Kidney epithelial cell (primary cell): Measurements from ENCODE around the gene EPAS1. TPM values are rescaled to one million over a fixed set of nuclear protein-coding genes. Genes with fewer than 3 reads are reported as not detected.

Source experiments
- DNase-seq: peaks from one replicate; pipeline ENCODE4 v3.0.0-alpha.2; 2010; ENCODE audit warnings: low read depth
- H3K27me3 ChIP-seq: 2 replicates; pipeline ENCODE4 v1.6.0; 2011; ENCODE audit warnings: low read length; ENCODE audit not compliant: control insufficient read depth, insufficient read depth
- H3K36me3 ChIP-seq: 2 replicates; pipeline ENCODE4 v1.5.1; 2011; ENCODE audit warnings: low read length; ENCODE audit not compliant: control insufficient read depth, insufficient read depth
- H3K4me3 ChIP-seq: 2 replicates; pipeline ENCODE4 v1.5.1; 2011; ENCODE audit warnings: low read depth, mild to moderate bottlenecking, control low read depth, low read length
- total RNA-seq: library from RNA; depleted of rRNA; stranded (reverse); fragments of >200 nt; gene quantifications from 2 replicates; pipeline ENCODE4 v1.2.3, GENCODE V29; 2015
- TF ChIP-seq, protein P1 (sequence below): IDR thresholded peaks from 2 replicates; pipeline ENCODE4 v1.5.1; 2011; ENCODE audit warnings: mild to moderate bottlenecking, moderate library complexity, low read length, control low read depth, inconsistent platforms; ENCODE audit not compliant: insufficient read depth, poor library complexity, severe bottlenecking

EPAS1 gene
- total RNA-seq, 1 donor from 2014 or later: 94.3 TPM

DNA sequence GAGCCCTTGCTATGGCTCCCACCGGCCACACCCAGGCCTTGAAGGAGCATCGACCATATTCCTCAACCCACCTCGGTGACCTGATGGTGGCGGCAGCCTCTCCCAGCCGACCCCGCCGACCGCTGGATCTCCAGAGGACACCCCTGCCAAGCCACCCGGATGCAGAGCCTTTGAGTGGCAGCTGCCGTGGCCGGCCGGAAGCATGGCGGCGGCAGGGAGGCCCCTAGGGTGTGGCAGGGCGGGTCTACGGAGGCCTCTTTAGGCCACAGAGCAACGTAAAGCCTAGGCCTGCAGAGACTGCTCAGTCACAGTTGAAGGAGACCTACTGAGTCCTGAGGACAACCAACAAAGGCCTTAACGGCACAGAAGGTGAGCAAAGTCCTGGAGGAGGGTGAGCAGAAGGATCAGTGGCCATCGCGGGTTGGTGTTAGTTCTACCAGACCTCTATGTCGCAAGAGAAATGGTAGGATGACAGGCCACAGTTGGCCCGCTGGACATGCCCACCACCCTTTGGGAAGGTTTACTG is 131.8 kb downstream of the EPAS1 start:
- no peaks in the 10 kb centered on the region for H3K27me3 ChIP-seq
- H3K36me3 ChIP-seq: no peaks in the 10 kb centered on the region
- H3K4me3 ChIP-seq: no peak overlapping the region
- TF ChIP-seq, protein P1, sequence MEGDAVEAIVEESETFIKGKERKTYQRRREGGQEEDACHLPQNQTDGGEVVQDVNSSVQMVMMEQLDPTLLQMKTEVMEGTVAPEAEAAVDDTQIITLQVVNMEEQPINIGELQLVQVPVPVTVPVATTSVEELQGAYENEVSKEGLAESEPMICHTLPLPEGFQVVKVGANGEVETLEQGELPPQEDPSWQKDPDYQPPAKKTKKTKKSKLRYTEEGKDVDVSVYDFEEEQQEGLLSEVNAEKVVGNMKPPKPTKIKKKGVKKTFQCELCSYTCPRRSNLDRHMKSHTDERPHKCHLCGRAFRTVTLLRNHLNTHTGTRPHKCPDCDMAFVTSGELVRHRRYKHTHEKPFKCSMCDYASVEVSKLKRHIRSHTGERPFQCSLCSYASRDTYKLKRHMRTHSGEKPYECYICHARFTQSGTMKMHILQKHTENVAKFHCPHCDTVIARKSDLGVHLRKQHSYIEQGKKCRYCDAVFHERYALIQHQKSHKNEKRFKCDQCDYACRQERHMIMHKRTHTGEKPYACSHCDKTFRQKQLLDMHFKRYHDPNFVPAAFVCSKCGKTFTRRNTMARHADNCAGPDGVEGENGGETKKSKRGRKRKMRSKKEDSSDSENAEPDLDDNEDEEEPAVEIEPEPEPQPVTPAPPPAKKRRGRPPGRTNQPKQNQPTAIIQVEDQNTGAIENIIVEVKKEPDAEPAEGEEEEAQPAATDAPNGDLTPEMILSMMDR: no peak
- DNase-seq: no peak

DNA sequence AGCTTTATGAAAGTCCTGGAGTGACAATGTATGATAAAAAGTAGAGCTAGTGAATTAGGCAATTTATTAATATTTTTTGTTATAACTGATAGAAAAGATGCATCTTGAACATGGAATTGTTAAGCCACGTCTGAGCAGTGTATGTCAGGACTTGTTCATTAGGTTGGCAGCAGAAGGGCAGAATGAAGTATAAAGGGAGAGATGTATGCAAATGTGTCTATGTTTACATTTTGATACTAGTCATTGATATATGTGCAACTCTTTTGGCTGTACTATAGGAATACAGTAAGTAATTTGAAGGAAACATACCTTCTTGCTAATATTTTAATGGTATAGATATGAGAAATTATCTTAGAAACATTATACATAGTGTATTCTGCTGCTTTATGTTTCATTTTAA is 133.2 kb downstream of the EPAS1 start:
- no peak for DNase-seq
- Histone ChIP-seq H3K27me3 (no peaks in the 10 kb centered on the region), H3K36me3 (no peaks in the 10 kb centered on the region), H3K4me3 (no peak overlapping the region)
- TF ChIP-seq, protein P1: no peak

DNA sequence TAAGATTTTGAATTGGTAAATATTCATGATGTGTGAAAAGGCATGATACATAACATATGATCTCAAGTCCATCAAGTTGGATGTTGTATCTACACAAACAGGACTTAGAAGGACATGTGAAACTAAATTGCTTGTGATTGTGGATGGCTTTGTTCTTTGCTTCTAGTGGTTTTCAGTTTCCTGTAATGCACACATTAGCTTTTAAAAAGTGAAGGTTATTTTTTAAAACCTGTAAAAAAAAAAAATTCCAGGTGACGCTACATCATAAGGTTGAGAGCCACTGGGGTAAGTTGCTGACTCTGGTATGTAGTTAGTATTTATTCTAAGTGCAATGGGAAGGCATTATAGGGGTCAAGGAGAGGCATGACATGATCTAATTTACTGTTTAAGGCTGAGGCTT is 133.8 kb downstream of the EPAS1 start:
- no peaks in the 10 kb centered on the region for H3K36me3 ChIP-seq
- no peak overlapping the region for H3K4me3 ChIP-seq
- TF ChIP-seq, protein P1: no peak

DNA sequence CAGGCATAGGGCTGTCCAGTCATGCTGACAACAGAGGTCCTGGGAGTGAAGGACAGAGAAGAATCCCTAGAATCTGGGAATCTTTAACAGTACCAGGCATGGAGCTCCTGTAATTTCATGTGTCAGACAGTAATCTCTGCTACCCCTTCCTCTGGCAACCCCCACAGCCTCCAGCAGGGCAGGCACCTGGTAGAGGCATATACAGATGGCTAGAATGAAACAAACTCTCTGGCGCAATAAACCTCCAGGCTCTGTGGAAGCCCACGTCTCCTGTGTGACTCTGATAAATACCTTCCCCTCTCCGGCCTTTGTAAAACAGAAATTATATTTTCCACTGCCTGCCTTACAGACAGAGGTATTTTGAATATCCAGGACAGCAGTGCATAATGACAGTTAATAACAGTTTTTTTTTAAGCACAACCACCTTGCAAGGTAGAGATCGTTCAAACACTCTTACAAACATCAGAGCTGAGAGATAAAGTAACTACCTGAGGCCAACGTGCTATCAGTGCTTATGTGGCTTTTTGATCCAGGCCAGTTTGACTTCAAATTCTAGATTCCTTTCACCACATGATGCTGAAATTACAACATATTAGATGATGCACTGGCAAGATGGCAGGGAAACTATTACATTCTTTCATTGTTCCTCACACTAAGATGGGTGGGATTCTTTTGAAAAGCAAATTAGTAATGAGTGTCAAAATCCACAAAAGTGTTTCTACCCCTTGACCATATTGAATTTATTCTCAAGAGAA is 134.5 kb downstream of the EPAS1 start:
- Histone ChIP-seq H3K36me3 (no peaks in the 10 kb centered on the region), H3K27me3 (no peaks in the 10 kb centered on the region), H3K4me3 (no peak overlapping the region)
- TF ChIP-seq, protein P1: no peak
- DNase-seq: no peak

More for the DNA sequence above, 133.8 kb downstream of the EPAS1 start:
- DNase-seq: no peak
- H3K27me3 ChIP-seq: no peaks in the 10 kb centered on the region

DNA sequence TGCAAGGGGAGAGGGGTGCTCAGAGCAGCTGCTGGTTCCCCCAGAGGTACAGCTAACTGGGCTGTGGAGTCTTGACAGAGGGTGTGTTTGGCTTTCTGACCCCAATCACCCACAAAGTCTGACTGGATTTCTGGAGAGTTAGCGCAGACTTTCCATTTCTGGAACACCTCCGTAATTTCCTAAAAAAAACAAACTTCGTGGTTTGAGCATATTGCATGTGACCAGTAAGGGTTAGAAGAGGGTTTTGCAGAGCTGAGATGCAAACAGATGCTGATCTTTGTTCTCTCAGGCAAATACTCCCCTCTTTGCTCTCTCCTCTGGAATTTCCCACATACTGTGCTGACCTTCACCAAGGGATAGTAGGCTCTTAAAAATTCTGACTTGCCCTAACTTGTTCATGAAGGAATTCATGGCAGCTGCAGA is 137.7 kb downstream of the EPAS1 start:
- no peaks in the 10 kb centered on the region for H3K27me3 ChIP-seq
- no peak for DNase-seq
- TF ChIP-seq, protein P1: no peak
- no peak overlapping the region for H3K4me3 ChIP-seq
- no peaks in the 10 kb centered on the region for H3K36me3 ChIP-seq
